Thyroid gland (tissue), 4 donors: ENCODE measurements around the gene FBXL19. TPM values are rescaled to one million over a fixed set of nuclear protein-coding genes. Genes with fewer than 3 reads are reported as not detected.

Experiments used
- DNase-seq, 2 donors: peaks; one replicate each; pipeline ENCODE4 v3.0.0-alpha.2; 2019
- H3K27ac ChIP-seq, 3 donors: fragments of 200-600 bp; sonication (generic); 1 replicate in 2 of 3; 2 replicates in 1 of 3; pipeline ENCODE4 v1.5.1; 2016 to 2019; ENCODE audit warnings: mild to moderate bottlenecking in 1 of 3, moderate library complexity in 1 of 3
- H3K27me3 ChIP-seq: fragments of 200-600 bp; sonication (generic); one replicate; pipeline ENCODE4 v1.5.1; 2019
- H3K36me3 ChIP-seq, 2 donors: fragments of 200-600 bp; sonication (generic); one replicate each; pipeline ENCODE4 v1.5.1; 2016 to 2019
- H3K4me1 ChIP-seq, 2 donors: fragments of 200-600 bp; sonication (generic); one replicate each; pipeline ENCODE4 v1.5.1; 2017 to 2019
- H3K4me3 ChIP-seq, 3 donors: fragments of 200-600 bp; sonication (generic); replicated peaks in 1 of 3; 1 replicate in 2 of 3; 2 replicates in 1 of 3; pipeline ENCODE4 v1.5.1; 2016; ENCODE audit warnings: mild to moderate bottlenecking in 1 of 3
- H3K9me3 ChIP-seq: fragments of 200-600 bp; sonication (generic); one replicate; pipeline ENCODE4 v1.5.1; 2017
- POLR2A ChIP-seq, 2 donors: fragments of 450-650 bp; IDR thresholded peaks; one replicate each; pipeline ENCODE4 v1.6.1; 2017; ENCODE audit warnings: antibody characterized with exemption in 2 of 2, mild to moderate bottlenecking in 2 of 2, moderate library complexity in 1 of 2
- WGBS, 2 donors: methylation state at CpG; one replicate each; pipeline ENCODE4 v1.1.5; 2017; 5-methylcytosine and 5-hydroxymethylcytosine counted together
- intact Hi-C: fragments of 100-400 bp; cut with DNase I; formaldehyde crosslinking; loops from one replicate; pipeline ENCODE4 v1.15.1; 2023
- total RNA-seq, 4 donors: library from RNA; depleted of rRNA; stranded (reverse); fragments of >200 nt; gene quantifications; one replicate each; pipeline ENCODE4 v1.2.3, GENCODE V29; 2016
- TF ChIP-seq, protein P1 (sequence below), 6 experiments: fragments of 200-600 bp in 3 of 6; fragments of 450-650 bp in 3 of 6; sonication (generic) in 3 of 6; IDR thresholded peaks; one replicate each; pipeline ENCODE4 v1.5.1; 2016 to 2019; ENCODE audit warnings: antibody characterized with exemption in 6 of 6, mild to moderate bottlenecking in 2 of 6, inconsistent platforms in 1 of 6, moderate library complexity in 1 of 6

FBXL19 gene, protein sequence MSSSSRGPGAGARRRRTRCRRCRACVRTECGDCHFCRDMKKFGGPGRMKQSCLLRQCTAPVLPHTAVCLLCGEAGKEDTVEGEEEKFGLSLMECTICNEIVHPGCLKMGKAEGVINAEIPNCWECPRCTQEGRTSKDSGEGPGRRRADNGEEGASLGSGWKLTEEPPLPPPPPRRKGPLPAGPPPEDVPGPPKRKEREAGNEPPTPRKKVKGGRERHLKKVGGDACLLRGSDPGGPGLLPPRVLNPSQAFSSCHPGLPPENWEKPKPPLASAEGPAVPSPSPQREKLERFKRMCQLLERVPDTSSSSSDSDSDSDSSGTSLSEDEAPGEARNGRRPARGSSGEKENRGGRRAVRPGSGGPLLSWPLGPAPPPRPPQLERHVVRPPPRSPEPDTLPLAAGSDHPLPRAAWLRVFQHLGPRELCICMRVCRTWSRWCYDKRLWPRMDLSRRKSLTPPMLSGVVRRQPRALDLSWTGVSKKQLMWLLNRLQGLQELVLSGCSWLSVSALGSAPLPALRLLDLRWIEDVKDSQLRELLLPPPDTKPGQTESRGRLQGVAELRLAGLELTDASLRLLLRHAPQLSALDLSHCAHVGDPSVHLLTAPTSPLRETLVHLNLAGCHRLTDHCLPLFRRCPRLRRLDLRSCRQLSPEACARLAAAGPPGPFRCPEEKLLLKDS
- total RNA-seq, result 10 to 100 TPM; 11.7 to 24.0 (median 14.4) TPM

DNA sequence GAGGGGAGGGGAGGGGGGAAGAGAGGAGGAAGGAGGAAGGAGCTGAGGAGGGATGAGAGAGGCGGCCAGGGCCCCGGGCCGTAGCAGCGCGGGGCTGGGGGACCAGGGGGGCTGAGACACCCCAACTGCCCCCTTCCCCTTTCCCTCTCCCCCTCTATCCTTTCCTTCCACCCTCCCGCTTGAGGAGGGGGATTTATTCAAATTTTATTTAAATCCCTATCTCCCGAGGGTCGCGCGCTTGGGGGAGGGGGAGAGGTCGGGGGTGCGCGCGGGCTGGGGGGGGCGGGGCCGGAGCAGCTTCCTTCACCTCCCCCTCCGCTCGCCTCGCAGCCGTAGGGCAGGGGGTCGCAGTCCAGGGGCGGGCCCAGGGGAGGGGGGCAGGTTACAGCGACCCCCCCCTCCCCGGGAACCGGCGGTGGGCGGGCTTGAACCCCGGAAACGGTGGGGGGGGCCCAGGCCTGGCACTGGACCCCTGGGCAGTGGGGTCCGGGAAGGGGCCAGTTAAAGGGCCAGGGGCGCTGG lies at the start of gene FBXL19:
FBXL19 (plus strand) TSS at position 19 of the 522 bp plus-strand sequence. CDS start 2,183 bp downstream, outside the sequence.
- peak in 1 of 2 donors; percentile 39 for DNase-seq
- peak within 1 kb of the TSS; percentile 92 to 94 (median 93) for H3K27ac ChIP-seq
- no peaks in the 10 kb centered on the region for H3K9me3 ChIP-seq
- intact Hi-C loops, result no loop called here
- WGBS, 2 donors, result 2 to 3% methylated on average over 6 to 18 of the region's 31 CpGs
- no peaks in the 10 kb centered on the region for H3K27me3 ChIP-seq
- peak within 1 kb of the TSS; percentile 9 to 84 (median 18) for H3K4me3 ChIP-seq
- TF ChIP-seq, protein P1, sequence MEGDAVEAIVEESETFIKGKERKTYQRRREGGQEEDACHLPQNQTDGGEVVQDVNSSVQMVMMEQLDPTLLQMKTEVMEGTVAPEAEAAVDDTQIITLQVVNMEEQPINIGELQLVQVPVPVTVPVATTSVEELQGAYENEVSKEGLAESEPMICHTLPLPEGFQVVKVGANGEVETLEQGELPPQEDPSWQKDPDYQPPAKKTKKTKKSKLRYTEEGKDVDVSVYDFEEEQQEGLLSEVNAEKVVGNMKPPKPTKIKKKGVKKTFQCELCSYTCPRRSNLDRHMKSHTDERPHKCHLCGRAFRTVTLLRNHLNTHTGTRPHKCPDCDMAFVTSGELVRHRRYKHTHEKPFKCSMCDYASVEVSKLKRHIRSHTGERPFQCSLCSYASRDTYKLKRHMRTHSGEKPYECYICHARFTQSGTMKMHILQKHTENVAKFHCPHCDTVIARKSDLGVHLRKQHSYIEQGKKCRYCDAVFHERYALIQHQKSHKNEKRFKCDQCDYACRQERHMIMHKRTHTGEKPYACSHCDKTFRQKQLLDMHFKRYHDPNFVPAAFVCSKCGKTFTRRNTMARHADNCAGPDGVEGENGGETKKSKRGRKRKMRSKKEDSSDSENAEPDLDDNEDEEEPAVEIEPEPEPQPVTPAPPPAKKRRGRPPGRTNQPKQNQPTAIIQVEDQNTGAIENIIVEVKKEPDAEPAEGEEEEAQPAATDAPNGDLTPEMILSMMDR (IDR thresholded peaks at IDR 0.05), result no peak
- TF ChIP-seq POLR2A (IDR thresholded peaks at IDR 0.05), result no peak
- H3K36me3 ChIP-seq, result no peaks in the 10 kb centered on the region
- peaks cover 9 to 10% of the 10 kb centered on the region in 2 donors for H3K4me1 ChIP-seq

DNA sequence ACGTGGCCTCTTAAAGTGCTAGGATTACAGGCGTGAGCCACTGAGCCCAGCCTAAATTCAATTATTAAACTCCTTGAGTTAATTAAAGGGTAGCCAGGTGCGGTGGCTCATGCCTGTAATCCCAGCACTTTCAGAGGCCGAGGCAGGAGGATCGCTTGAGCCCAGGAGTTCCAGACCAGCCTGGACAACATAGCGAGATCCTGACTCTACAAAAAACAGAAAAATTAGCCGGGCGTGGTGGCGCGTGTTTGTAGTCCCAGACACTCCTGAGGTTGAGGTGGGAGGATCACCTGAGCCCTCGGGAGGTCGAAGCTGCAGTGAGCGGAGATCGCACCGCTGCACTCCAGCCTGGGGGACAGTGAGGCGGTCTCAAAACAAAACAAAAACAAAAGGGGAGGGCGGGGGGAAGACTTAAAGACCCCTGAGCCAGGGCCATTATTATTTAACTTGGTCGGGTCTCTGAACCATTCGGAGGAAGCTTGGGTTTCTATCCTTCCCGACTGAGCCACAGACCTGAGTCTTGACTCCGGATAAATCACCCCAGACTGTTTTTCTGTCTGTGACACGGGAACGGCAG lies 49.0 kb upstream of the FBXL19 start:
- Histone ChIP-seq H3K36me3 (peaks cover 0 to 3% of the 10 kb centered on the region in 2 donors), H3K4me1 (peaks cover 16 to 20% of the 10 kb centered on the region in 2 donors), H3K27me3 (no peaks in the 10 kb centered on the region), H3K4me3 (peak overlapping the region; percentile 72 to 86 (median 81)), H3K27ac (peak overlapping the region; percentile 63 to 91 (median 73)), H3K9me3 (no peaks in the 10 kb centered on the region)
- DNase-seq, result peak in 1 of 2 donors; percentile 20
- no peak for TF ChIP-seq POLR2A (IDR thresholded peaks at IDR 0.05)
- TF ChIP-seq, protein P1 (IDR thresholded peaks at IDR 0.05), result no peak
- intact Hi-C loops, result no loop called here
- 25% methylated on average over 22 to 23 of the region's 23 CpGs for WGBS, 2 donors

DNA sequence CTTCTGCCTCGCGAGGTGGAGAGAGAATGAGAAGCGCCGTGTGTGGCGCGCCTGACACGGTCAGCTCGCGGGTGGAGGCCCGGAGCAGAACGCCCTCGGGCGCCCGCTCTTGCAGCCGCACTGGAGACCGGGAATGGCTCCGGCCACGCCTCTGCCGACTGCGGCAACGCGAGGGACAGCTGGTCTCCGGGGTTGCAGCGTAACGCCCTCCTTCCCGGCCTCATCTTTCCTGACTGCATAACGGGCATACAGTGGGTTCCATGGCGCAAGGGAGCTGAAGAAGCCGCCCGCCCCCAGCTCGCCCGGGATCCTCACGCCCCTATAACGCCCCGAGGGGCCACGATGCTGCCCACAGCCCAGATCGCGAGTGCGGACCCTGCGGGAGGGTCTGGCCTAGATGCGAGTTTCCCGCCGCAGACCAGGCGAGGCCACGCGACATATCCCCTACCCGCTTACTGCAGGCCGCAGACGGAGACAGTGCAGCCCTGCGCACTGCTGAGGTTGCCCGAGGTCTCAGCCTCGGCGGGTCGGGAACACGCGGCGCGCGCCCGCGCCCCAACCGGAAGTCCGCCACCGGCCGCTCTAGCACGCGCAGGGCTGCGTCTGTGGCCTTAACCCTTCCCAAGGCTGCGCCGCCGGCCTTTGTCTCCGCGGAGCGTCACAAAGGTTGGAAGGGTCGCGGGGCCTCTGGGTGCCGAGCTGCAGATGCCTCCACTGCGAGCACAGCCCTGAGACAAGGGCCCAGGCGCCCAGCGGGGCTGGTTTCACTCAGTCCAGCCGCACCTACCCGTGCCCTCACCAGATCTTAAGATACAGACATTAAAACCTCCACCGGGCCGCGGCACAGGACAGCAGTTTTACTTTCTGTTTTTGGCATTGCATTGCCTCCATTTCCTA lies 48.3 kb upstream of the FBXL19 start:
- peak; percentile 9 to 93 for TF ChIP-seq POLR2A (IDR thresholded peaks at IDR 0.05)
- TF ChIP-seq, protein P1 (IDR thresholded peaks at IDR 0.05), result peak in 1 of 6 experiments; percentile 5
- H3K27ac ChIP-seq, result peak overlapping the region; percentile 63 to 91 (median 73)
- intact Hi-C loops, result no loop called here
- H3K36me3 ChIP-seq, result peaks cover 0 to 3% of the 10 kb centered on the region in 2 donors
- H3K4me3 ChIP-seq, result peak overlapping the region; percentile 72 to 86 (median 81)
- DNase-seq, result peak; percentile 88 to 91
- no peaks in the 10 kb centered on the region for H3K9me3 ChIP-seq
- 0 to 1% methylated on average over 20 to 34 of the region's 85 CpGs for WGBS, 2 donors
- H3K4me1 ChIP-seq, result peaks cover 16 to 20% of the 10 kb centered on the region in 2 donors
- H3K27me3 ChIP-seq, result no peaks in the 10 kb centered on the region

DNA sequence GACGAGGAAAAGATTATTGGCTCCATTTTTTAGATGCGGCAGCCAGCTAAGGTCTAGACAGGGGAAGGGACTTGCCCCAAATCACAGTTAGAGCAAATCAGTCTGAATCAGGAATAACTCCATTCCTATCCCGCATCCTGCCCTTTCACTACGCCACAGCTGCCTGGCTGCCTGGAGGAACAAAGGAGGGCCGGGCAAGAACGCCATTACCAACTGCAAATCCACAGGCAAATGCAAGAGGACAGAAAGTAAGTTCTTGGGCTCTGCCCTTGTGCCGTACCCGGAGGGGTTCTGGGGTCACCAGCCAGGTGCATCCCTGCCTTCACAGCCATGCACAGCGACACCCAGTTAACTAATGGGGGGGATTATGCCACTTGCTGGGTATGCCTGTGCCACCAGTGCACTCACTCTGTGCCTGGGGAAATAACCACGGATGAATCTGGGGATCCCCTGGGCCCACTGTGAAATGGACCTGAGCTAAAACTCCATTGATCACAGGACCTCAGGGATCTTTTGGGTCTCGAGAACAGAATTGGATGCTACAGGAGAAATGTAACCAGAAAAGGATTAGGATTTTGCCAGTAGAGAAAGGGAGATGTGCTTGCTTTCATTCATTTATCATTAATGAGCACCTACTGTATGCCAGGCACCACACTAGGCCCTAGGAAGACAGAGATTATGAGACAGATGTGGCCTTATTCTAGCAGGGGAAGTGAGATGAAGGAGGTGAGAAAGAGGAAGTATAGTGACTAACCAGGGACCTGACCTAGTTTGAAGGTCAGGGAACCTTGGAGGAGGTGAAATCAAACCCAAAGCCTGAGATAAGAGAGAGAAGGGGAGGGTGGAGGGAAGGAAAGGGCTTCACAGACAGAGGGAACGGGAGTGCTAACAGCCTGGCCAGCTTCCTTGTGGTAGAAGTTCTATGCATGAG lies 47.2 kb upstream of the FBXL19 start:
- 16 to 17% methylated on average over 12 of the region's 12 CpGs for WGBS, 2 donors
- no peaks in the 10 kb centered on the region for H3K9me3 ChIP-seq

More for the DNA sequence above, 47.2 kb upstream of the FBXL19 start:
- H3K4me3 ChIP-seq, result peak overlapping the region; percentile 72 to 86 (median 81)
- DNase-seq, result no peak
- H3K27me3 ChIP-seq, result no peaks in the 10 kb centered on the region
- TF ChIP-seq, protein P1 (IDR thresholded peaks at IDR 0.05), result no peak
- TF ChIP-seq POLR2A (IDR thresholded peaks at IDR 0.05), result no peak
- intact Hi-C loops, result no loop called here
- H3K4me1 ChIP-seq, result peaks cover 16 to 20% of the 10 kb centered on the region in 2 donors
- H3K27ac ChIP-seq, result peak overlapping the region; percentile 32 to 91 (median 63)
- H3K36me3 ChIP-seq, result peaks cover 0 to 3% of the 10 kb centered on the region in 2 donors
